ENCODE data around the gene SMPDL3A.

- TF ChIP-seq EZH2 (IDR thresholded peaks at IDR 0.05; ENCODE audit: borderline replicate concordance, low read depth, low read length, poor library complexity, severe bottlenecking) (no peak), CTCF (conservative IDR thresholded peaks at IDR 0.05; ENCODE audit: low read depth, low read length) (no peak)
Measured at GRCh38 chr6:122746688-122747087, 42.4 kb upstream of the SMPDL3A start.
